SH-SY5Y (cell line): ENCODE results near the gene C2CD4D.

Experiments used
- GATA2 ChIP-seq: IDR thresholded peaks from 2 replicates; pipeline ENCODE4 v1.6.1; 2011; ENCODE audit warnings: mild to moderate bottlenecking, low read depth, low read length
- GATA3 ChIP-seq: IDR thresholded peaks from 2 replicates; pipeline ENCODE4 v1.6.1; 2011; ENCODE audit warnings: low read depth, mild to moderate bottlenecking, low read length, moderate library complexity

GRCh38 chr1:151801846-151802245 lies 37.8 kb downstream of the C2CD4D start:
- TF ChIP-seq GATA2 (no peak), GATA3 (no peak)
